Testis (tissue), 3 donors: ENCODE data around the gene TAF5L. TPM values are rescaled to one million over a fixed set of nuclear protein-coding genes. Genes with fewer than 3 reads are reported as not detected.

Source experiments
- DNase-seq: peaks from one replicate; pipeline ENCODE4 v3.0.0-alpha.2; 2019
- H3K27ac ChIP-seq, 2 donors: fragments of 200-600 bp; sonication (generic); one replicate each; pipeline ENCODE4 v1.5.1; 2019
- H3K27me3 ChIP-seq: fragments of 200-600 bp; sonication (generic); one replicate; pipeline ENCODE4 v1.5.1; 2019
- H3K36me3 ChIP-seq: fragments of 200-600 bp; sonication (generic); one replicate; pipeline ENCODE4 v1.5.1; 2017; ENCODE audit warnings: low read depth; ENCODE audit errors: missing control alignments
- H3K4me1 ChIP-seq: fragments of 200-600 bp; sonication (generic); one replicate; pipeline ENCODE4 v1.5.1; 2019
- H3K4me3 ChIP-seq, 2 donors: fragments of 200-600 bp; sonication (generic); one replicate each; pipeline ENCODE4 v1.5.1; 2017 to 2019
- H3K9me3 ChIP-seq: fragments of 200-600 bp; sonication (generic); one replicate; pipeline ENCODE4 v1.5.1; 2017
- POLR2A ChIP-seq: fragments of 450-650 bp; IDR thresholded peaks from one replicate; pipeline ENCODE4 v1.6.1; 2017; ENCODE audit warnings: antibody characterized with exemption, mild to moderate bottlenecking, moderate library complexity
- WGBS, 2 donors: methylation state at CpG; one replicate each; pipeline ENCODE4 v1.1.5; 2018; 5-methylcytosine and 5-hydroxymethylcytosine counted together
- intact Hi-C: fragments of 100-400 bp; cut with DNase I; formaldehyde crosslinking; loops from one replicate; pipeline ENCODE4 v1.15.1; 2023; ENCODE audit warnings: low total_unique reads
- polyA plus RNA-seq: library from polyadenylated mRNA; stranded (reverse); fragments of 350-450 nt; fragmentation: Illumina TruSeq; extraction: RNeasy Lipid Tissue Mini Kit (QIAGEN cat#74804); gene quantifications from one replicate; pipeline ENCODE4 v1.2.3, GENCODE V29; 2014; ENCODE audit warnings: low read depth, low replicate concordance; ENCODE audit not compliant: insufficient read depth
- total RNA-seq, 2 donors: library from RNA; depleted of rRNA; stranded (reverse); fragments of >200 nt; gene quantifications; one replicate each; pipeline ENCODE4 v1.2.3, GENCODE V29; 2016
- TF ChIP-seq, protein P1 (sequence below), 3 experiments: fragments of 450-650 bp in 2 of 3; fragments of 200-600 bp in 1 of 3; sonication (generic) in 1 of 3; IDR thresholded peaks; one replicate each; pipeline ENCODE4 v1.5.1; 2016 to 2019; ENCODE audit warnings: antibody characterized with exemption in 3 of 3, mild to moderate bottlenecking in 2 of 3, moderate library complexity in 1 of 3

Gene TAF5L
- total and polyA plus RNA-seq, 3 donors from 2014 or later: 12.8 to 24.6 (median 18.4) TPM

DNA sequence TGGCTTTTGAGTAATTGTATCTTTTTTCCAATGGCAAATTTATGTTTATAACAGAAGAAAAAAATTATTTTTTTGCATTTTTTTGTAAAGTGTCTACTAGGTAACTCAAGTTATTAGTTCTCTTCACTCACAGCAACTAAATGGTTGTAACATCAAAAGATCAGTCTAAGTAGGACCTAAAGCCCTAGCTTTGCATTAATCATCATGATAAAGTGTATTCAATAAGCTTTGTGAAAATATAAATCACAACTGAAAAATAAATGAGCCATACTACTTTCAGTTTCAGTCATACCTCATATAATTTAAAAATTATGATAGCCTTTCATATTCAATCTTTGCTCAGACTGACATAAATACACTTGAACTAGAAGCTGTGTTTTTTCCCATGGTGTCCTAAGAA is 6.9 kb downstream of the TAF5L start:
- DNase-seq: no peak
- H3K27me3 ChIP-seq: no peaks in the 10 kb centered on the region
- H3K36me3 ChIP-seq: no peaks in the 10 kb centered on the region
- H3K4me1 ChIP-seq: peaks cover 3% of the 10 kb centered on the region
- H3K9me3 ChIP-seq: no peaks in the 10 kb centered on the region
- H3K4me3 ChIP-seq: no peak overlapping the region
- intact Hi-C loops: no loop called here
- TF ChIP-seq POLR2A: no peak
- TF ChIP-seq, protein P1, sequence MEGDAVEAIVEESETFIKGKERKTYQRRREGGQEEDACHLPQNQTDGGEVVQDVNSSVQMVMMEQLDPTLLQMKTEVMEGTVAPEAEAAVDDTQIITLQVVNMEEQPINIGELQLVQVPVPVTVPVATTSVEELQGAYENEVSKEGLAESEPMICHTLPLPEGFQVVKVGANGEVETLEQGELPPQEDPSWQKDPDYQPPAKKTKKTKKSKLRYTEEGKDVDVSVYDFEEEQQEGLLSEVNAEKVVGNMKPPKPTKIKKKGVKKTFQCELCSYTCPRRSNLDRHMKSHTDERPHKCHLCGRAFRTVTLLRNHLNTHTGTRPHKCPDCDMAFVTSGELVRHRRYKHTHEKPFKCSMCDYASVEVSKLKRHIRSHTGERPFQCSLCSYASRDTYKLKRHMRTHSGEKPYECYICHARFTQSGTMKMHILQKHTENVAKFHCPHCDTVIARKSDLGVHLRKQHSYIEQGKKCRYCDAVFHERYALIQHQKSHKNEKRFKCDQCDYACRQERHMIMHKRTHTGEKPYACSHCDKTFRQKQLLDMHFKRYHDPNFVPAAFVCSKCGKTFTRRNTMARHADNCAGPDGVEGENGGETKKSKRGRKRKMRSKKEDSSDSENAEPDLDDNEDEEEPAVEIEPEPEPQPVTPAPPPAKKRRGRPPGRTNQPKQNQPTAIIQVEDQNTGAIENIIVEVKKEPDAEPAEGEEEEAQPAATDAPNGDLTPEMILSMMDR (IDR thresholded peaks at IDR 0.05): no peak
- H3K27ac ChIP-seq: no peak overlapping the region

DNA sequence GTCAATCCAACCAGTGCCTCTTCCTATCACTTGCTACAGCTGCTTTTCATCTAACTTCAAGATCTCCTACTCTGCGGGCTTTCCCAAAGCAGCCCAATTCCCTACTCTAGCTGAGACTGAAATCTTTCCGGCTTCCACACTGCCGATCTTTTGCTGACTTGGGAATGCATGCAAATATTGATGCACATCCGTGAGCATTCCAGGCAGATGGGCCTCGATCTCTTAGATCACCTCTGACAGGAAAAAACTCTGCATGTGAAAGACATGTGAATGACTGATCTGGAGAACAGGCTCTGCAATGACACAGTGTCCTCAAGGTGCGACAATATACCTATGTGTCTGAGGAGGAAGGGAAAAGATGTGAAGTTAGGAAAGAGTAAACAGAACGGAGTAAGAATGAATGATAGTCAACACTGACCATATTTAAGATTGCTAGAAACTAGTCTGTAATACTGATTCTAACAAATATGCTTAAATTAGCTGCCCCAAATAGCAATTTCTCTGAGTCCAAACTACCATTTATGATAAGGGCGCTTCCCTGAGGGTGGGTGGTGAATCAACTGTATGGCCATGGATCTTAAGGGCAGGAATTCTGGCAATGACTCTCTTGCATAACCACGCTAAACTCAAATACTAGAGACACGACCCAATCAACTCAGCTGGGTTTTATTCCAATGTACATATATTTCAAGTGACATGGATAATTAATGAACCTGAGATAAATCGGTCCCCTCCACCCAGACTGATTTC is 8.4 kb downstream of the TAF5L start:
- Histone ChIP-seq H3K4me3 (no peak overlapping the region), H3K9me3 (no peaks in the 10 kb centered on the region), H3K27ac (no peak overlapping the region), H3K36me3 (no peaks in the 10 kb centered on the region), H3K4me1 (no peaks in the 10 kb centered on the region), H3K27me3 (no peaks in the 10 kb centered on the region)
- WGBS, 2 donors: 92 to 94% methylated on average over 11 of the region's 11 CpGs
- no peak for DNase-seq
- no peak for TF ChIP-seq POLR2A
- TF ChIP-seq, protein P1 (IDR thresholded peaks at IDR 0.05): no peak
- intact Hi-C loops: no loop called here

DNA sequence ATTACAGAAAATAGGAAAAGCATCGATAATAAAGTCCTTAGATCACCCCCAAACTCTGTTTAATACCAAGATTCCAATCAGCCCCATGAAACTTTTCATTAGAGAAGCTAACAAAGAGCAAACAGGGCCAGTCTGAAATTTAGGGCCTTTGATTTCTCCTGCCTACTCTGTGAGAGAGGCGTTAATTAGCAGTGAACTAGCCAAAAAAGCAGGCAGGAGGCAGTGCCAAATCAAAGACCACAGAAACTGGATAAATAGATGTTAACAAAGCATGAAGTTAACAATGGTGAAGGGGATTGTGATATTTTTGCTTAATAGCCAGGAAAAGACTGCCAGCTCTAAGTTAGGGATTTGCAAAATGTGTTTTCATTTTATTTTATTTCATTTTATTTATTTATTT is 11.2 kb downstream of the TAF5L start:
- intact Hi-C loops: no loop called here
- DNase-seq: no peak
- no peak overlapping the region for H3K4me3 ChIP-seq
- no peaks in the 10 kb centered on the region for H3K4me1 ChIP-seq
- 93 to 97% methylated on average over 2 of the region's 2 CpGs for WGBS, 2 donors
- H3K27ac ChIP-seq: no peak overlapping the region
- no peaks in the 10 kb centered on the region for H3K27me3 ChIP-seq
- H3K36me3 ChIP-seq: no peaks in the 10 kb centered on the region
- TF ChIP-seq, protein P1 (IDR thresholded peaks at IDR 0.05): no peak
- TF ChIP-seq POLR2A: no peak
- no peaks in the 10 kb centered on the region for H3K9me3 ChIP-seq

GRCh38 chr1:229613938-229614337 is 12.0 kb downstream of the TAF5L start:
- Histone ChIP-seq H3K9me3 (no peaks in the 10 kb centered on the region), H3K36me3 (no peaks in the 10 kb centered on the region), H3K4me3 (no peak overlapping the region), H3K27me3 (no peaks in the 10 kb centered on the region), H3K27ac (no peak overlapping the region), H3K4me1 (no peaks in the 10 kb centered on the region)
- WGBS, 2 donors: 87 to 92% methylated on average over 5 of the region's 5 CpGs
- no peak for DNase-seq
- no peak for TF ChIP-seq POLR2A
- TF ChIP-seq, protein P1 (IDR thresholded peaks at IDR 0.05): no peak
- intact Hi-C loops: no loop called here

DNA sequence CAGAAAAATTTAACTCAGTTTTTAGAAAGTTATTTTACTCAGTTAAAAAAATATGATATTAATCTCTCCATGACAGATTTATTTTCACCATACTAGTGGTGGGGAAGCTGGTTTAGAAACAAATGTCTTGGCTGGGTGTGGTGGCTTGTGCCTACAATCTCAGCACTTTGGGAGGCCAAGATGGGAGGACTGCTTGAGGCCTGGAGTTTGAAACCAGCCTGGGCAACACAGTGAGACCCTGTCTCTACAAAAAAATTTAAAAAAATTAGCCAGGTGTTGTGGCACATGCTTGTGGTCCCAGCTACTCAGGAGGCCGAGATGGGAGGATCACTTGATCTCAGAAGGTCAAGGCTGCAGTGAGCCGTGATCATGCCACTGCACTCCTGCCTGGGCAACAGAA is 17.3 kb downstream of the TAF5L start:
- no peak for DNase-seq
- intact Hi-C loops: no loop called here
- H3K27ac ChIP-seq: no peak overlapping the region
- no peak overlapping the region for H3K4me3 ChIP-seq
- H3K4me1 ChIP-seq: no peaks in the 10 kb centered on the region
- no peaks in the 10 kb centered on the region for H3K36me3 ChIP-seq
- no peaks in the 10 kb centered on the region for H3K9me3 ChIP-seq
- 82 to 97% methylated on average over 2 of the region's 2 CpGs for WGBS, 2 donors
- TF ChIP-seq POLR2A: no peak
- TF ChIP-seq, protein P1 (IDR thresholded peaks at IDR 0.05): no peak
- H3K27me3 ChIP-seq: no peaks in the 10 kb centered on the region
